VCaP (cell line): ENCODE data around the gene RDM1.

Source experiments
- H3K27ac ChIP-seq: fragments of 450-650 bp; 2 replicates; pipeline ENCODE4 v1.5.1; 2017
- CTCF ChIP-seq: fragments of 450-650 bp; conservative IDR thresholded peaks from 2 replicates; pipeline ENCODE4 v1.5.1; 2017; ENCODE audit warnings: mild to moderate bottlenecking, moderate library complexity

The RDM1 gene

GRCh38 chr17:35930211-35931065 is at the start of gene RDM1:
RDM1 (minus strand) TSS chr17:35930773; CDS start chr17:35930727, 46 bp downstream.
- TF ChIP-seq CTCF, result no peak
- H3K27ac ChIP-seq, result peak within 1 kb of the TSS; percentile 67

- H3K27ac ChIP-seq, result no peak overlapping the region
Measured at GRCh38 chr17:35978346-35978745, 47.8 kb upstream of the RDM1 start.

GRCh38 chr17:35977509-35977908 is 46.9 kb upstream of the RDM1 start:
- no peak for TF ChIP-seq CTCF
- H3K27ac ChIP-seq, result no peak overlapping the region

More at GRCh38 chr17:35978346-35978745, 47.8 kb upstream of the RDM1 start:
- no peak for TF ChIP-seq CTCF

- no peak overlapping the region for H3K27ac ChIP-seq
- no peak for TF ChIP-seq CTCF
Measured at GRCh38 chr17:35973333-35974260, 43.0 kb upstream of the RDM1 start.

GRCh38 chr17:35972945-35973332 is 42.4 kb upstream of the RDM1 start:
- H3K27ac ChIP-seq, result no peak overlapping the region
- TF ChIP-seq CTCF, result no peak

- TF ChIP-seq CTCF, result no peak
- no peak overlapping the region for H3K27ac ChIP-seq
Measured at GRCh38 chr17:35972535-35972934, 42.0 kb upstream of the RDM1 start.

GRCh38 chr17:35972066-35972465 is 41.5 kb upstream of the RDM1 start:
- no peak for TF ChIP-seq CTCF
- H3K27ac ChIP-seq, result no peak overlapping the region
